ENCODE data around the gene TPI1.

Gene TPI1

DNA sequence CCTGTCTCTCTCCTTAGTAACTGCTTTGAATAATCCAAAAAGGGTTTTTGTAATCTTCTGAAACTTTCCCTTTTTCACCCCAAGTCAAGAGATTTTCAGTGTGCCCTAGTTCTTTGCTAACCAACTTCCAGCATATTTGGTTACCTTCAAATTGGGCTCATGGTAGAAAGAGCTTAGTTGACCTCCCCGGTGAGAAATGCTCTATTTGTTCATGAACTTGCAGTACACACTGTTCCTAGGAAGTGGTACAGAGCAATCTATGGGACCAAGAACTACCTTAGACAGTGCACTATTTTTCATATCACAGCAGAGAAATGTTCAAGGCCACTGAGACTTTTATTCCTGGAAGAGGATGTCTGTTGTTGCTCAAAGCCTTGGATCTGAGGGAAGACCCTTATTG is 13.7 kb upstream of the TPI1 start:
- DNase-seq (ENCODE audit: low read depth): no peak
- TF ChIP-seq, protein P1, sequence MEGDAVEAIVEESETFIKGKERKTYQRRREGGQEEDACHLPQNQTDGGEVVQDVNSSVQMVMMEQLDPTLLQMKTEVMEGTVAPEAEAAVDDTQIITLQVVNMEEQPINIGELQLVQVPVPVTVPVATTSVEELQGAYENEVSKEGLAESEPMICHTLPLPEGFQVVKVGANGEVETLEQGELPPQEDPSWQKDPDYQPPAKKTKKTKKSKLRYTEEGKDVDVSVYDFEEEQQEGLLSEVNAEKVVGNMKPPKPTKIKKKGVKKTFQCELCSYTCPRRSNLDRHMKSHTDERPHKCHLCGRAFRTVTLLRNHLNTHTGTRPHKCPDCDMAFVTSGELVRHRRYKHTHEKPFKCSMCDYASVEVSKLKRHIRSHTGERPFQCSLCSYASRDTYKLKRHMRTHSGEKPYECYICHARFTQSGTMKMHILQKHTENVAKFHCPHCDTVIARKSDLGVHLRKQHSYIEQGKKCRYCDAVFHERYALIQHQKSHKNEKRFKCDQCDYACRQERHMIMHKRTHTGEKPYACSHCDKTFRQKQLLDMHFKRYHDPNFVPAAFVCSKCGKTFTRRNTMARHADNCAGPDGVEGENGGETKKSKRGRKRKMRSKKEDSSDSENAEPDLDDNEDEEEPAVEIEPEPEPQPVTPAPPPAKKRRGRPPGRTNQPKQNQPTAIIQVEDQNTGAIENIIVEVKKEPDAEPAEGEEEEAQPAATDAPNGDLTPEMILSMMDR (conservative IDR thresholded peaks at IDR 0.05; ENCODE audit: low read depth, low read length): no peak
- no peak overlapping the region for H3K4me3 ChIP-seq (ENCODE audit: low read length)

GRCh38 chr12:6854036-6854435 is 13.3 kb upstream of the TPI1 start:
- H3K4me3 ChIP-seq (ENCODE audit: low read length): no peak overlapping the region
- DNase-seq (ENCODE audit: low read depth): no peak
- TF ChIP-seq, protein P1 (conservative IDR thresholded peaks at IDR 0.05; ENCODE audit: low read depth, low read length): no peak

DNA sequence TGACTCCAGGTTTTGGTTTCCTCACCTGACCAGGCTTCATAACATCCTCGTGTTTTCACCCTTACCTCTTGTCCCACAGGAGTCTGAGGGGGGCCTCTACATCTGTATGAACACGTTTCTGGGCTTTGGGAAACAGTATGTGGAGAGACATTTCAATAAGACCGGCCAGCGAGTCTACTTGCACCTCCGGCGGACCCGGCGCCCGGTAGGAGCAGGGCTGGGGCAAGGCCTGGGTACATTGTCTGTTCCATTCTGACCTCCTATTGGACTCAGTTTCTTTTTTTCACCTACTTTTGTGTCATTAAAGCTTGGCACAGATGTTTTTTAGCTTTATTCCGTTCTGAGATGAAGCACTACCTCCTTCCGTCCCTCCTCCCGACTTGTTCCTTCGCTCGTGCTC is 12.0 kb upstream of the TPI1 start:
- no peak overlapping the region for H3K4me3 ChIP-seq (ENCODE audit: low read length)
- DNase-seq (ENCODE audit: low read depth): no peak
- TF ChIP-seq, protein P1 (conservative IDR thresholded peaks at IDR 0.05; ENCODE audit: low read depth, low read length): no peak

- no peak overlapping the region for H3K4me3 ChIP-seq (ENCODE audit: low read length)
- DNase-seq (ENCODE audit: low read depth): no peak
- TF ChIP-seq, protein P1 (conservative IDR thresholded peaks at IDR 0.05; ENCODE audit: low read depth, low read length): no peak
These were observed 8.5 kb upstream of the TPI1 start for GRCh38 chr12:6858799-6859198.

- DNase-seq (ENCODE audit: low read depth): no peak
- TF ChIP-seq, protein P1 (conservative IDR thresholded peaks at IDR 0.05; ENCODE audit: low read depth, low read length): no peak
- H3K4me3 ChIP-seq (ENCODE audit: low read length): no peak overlapping the region
These were observed 7.2 kb upstream of the TPI1 start for GRCh38 chr12:6860116-6860515.

DNA sequence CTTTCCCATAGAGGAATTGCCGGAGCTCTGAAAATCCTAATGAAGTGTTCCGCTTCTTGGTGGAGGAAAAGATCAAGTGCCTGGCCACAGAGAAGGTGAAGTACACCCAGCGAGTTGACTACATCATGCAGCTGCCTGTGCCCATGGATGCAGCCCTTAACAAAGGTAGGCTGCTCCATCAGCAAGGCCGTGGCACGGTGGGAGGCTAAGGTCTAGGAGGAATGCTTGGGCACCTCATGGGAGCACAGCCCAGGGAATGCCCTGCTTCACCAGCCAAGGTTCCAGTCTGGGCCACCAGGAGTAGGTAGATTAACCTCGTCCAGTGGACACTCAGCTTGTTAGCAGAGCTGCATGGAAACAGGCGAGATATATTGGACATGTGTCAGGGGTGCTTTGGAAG is 6.4 kb upstream of the TPI1 start:
- DNase-seq (ENCODE audit: low read depth): no peak
- TF ChIP-seq, protein P1 (conservative IDR thresholded peaks at IDR 0.05; ENCODE audit: low read depth, low read length): no peak
- no peak overlapping the region for H3K4me3 ChIP-seq (ENCODE audit: low read length)

DNA sequence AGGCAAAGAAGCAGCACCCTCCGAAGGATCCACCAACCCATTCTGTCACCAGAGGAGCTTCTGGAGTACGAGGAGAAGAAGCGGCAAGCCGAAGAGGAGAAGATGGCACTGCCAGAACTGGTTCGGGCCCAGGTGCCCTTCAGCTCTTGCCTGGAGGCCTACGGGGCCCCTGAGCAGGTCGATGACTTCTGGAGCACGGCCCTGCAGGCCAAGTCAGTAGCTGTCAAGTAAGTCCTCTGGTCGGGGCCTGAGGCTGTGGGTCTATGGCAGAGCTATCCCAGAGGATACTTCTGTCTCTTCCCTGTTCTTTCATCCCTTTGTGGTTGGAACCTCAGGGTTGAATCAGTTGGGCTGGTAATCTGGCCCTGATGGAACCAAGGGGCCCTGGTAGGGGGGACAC is 5.9 kb upstream of the TPI1 start:
- no peak overlapping the region for H3K4me3 ChIP-seq (ENCODE audit: low read length)
- no peak for DNase-seq (ENCODE audit: low read depth)
- TF ChIP-seq, protein P1 (conservative IDR thresholded peaks at IDR 0.05; ENCODE audit: low read depth, low read length): no peak
